GM21367 (cell line): ENCODE results near the gene TDRD9.

Experiments
- ATAC-seq: cut with Tn5 transposase; IDR thresholded peaks from one replicate; pipeline ENCODE4 v1.9.1; 2021; ENCODE audit not compliant: unreplicated experiment

The TDRD9 gene

GRCh38 chr14:103890821-103891666 is 37.2 kb upstream of the TDRD9 start:
- ATAC-seq, result no peak

GRCh38 chr14:103891667-103892215 is 36.5 kb upstream of the TDRD9 start:
- ATAC-seq, result no peak

- no peak for ATAC-seq
Observed at GRCh38 chr14:103892247-103892646, 36.0 kb upstream of the TDRD9 start.

- ATAC-seq, result no peak
Observed at GRCh38 chr14:103894034-103894722, 34.1 kb upstream of the TDRD9 start.

- no peak for ATAC-seq
Observed at GRCh38 chr14:103894723-103895059, 33.6 kb upstream of the TDRD9 start.

GRCh38 chr14:103896578-103896977 is 31.7 kb upstream of the TDRD9 start:
- ATAC-seq, result no peak

GRCh38 chr14:103897075-103897947 is 30.9 kb upstream of the TDRD9 start:
- no peak for ATAC-seq

GRCh38 chr14:103898204-103898603 is 30.1 kb upstream of the TDRD9 start:
- no peak for ATAC-seq

GRCh38 chr14:103898711-103899110 is 29.5 kb upstream of the TDRD9 start:
- ATAC-seq, result no peak

- no peak for ATAC-seq
Observed at GRCh38 chr14:103899316-103899715, 28.9 kb upstream of the TDRD9 start.

- ATAC-seq, result no peak
Observed at GRCh38 chr14:103899833-103900232, 28.4 kb upstream of the TDRD9 start.

GRCh38 chr14:103904493-103905107 is 23.7 kb upstream of the TDRD9 start:
- ATAC-seq, result no peak

- no peak for ATAC-seq
Observed at GRCh38 chr14:103905842-103906456, 22.3 kb upstream of the TDRD9 start.

GRCh38 chr14:103908580-103908979 is 19.7 kb upstream of the TDRD9 start:
- no peak for ATAC-seq

GRCh38 chr14:103909531-103910261 is 18.6 kb upstream of the TDRD9 start:
- ATAC-seq, result no peak

- ATAC-seq, result no peak
Observed at GRCh38 chr14:103910262-103910935, 17.9 kb upstream of the TDRD9 start.

GRCh38 chr14:103910984-103911383 is 17.3 kb upstream of the TDRD9 start:
- ATAC-seq, result no peak

- ATAC-seq, result no peak
Observed at GRCh38 chr14:103915616-103916015, 12.6 kb upstream of the TDRD9 start.

- ATAC-seq, result no peak
Observed at GRCh38 chr14:103916636-103917262, 11.5 kb upstream of the TDRD9 start.
